Motor neuron (in vitro differentiated cells): ENCODE results near the gene PNKD. TPM values are rescaled to one million over a fixed set of nuclear protein-coding genes. Genes with fewer than 3 reads are reported as not detected.
"Not testable (repeated sequence)": the region's sequence is repeated elsewhere in the genome, so short reads cannot be mapped to it uniquely, and the experiment has no call there.

Experiments used
- ATAC-seq, 8 experiments: fragments of 200-7000 bp; cut with Tn5 transposase; replicated peaks in 6 of 8; 2 replicates each; pipeline ENCODE4 v1.8.0; 2021; ENCODE audit warnings: mild to moderate bottlenecking in 8 of 8, moderate library complexity in 8 of 8
- H3K27ac ChIP-seq, 2 donors: fragments of 250-450 bp; sonication (Bioruptor Pico); 2 replicates each; pipeline ENCODE4 v1.9.0; 2021; ENCODE audit warnings: antibody characterized with exemption in 2 of 2, mild to moderate bottlenecking in 2 of 2, moderate library complexity in 1 of 2
- H3K4me1 ChIP-seq, 2 donors: fragments of 250-450 bp; sonication (Bioruptor Pico); replicated peaks in 1 of 2; 2 replicates each; pipeline ENCODE4 v1.6.1; 2021; ENCODE audit warnings: antibody characterized with exemption in 2 of 2, mild to moderate bottlenecking in 2 of 2, moderate library complexity in 1 of 2
- H3K4me3 ChIP-seq, 5 donors: fragments of 250-450 bp; sonication (Bioruptor Pico); 2 replicates each; pipeline ENCODE4 v1.9.0; 2021; ENCODE audit warnings: antibody characterized with exemption in 5 of 5, mild to moderate bottlenecking in 5 of 5, moderate library complexity in 4 of 5
- WGBS, 10 experiments: fragments of 450-650 bp; shearing (Covaris generic); methylation state at CpG; one replicate each; pipeline ENCODE4 v1.0.0; 2022; 5-methylcytosine and 5-hydroxymethylcytosine counted together
- in situ Hi-C, 9 experiments: fragments of 400-800 bp; cut with MboI; loops; one replicate each; pipeline ENCODE4 v1.15.0; 2021; ENCODE audit warnings: low sequenced_read_pairs in 9 of 9, low pct_unique_long_range_greater_than_20kb in 2 of 9; ENCODE audit not compliant: unreplicated experiment in 9 of 9
- total RNA-seq, 8 experiments: library from RNA; unstranded; fragments of 300-600 nt; gene quantifications; 2 replicates each; pipeline versions ENCODE4 v1.2.3 to v1.2.4, GENCODE V29; 2022

The PNKD gene
- total RNA-seq, 8 experiments from 2014 or later = 41.4 to 122 (median 60.8) TPM

GRCh38 chr2:218270721-218271486, 585 bp downstream of the PNKD start:
- ATAC-seq = peak in 4 of 8 experiments; percentile 0
- peak overlapping the region in 1 of 2 donors; percentile 62 for H3K27ac ChIP-seq
- in situ Hi-C loops = no loop called here
- WGBS, 10 experiments = 0 to 2% (median 0%) methylated on average over 1 to 15 of the region's 23 CpGs; no CpG with 5 or more reads in 1 of the 10 experiments
- peaks cover 10 to 12% of the 10 kb centered on the region in 2 donors for H3K4me1 ChIP-seq
- H3K4me3 ChIP-seq = peak overlapping the region; percentile 57 to 77 (median 63)

DNA sequence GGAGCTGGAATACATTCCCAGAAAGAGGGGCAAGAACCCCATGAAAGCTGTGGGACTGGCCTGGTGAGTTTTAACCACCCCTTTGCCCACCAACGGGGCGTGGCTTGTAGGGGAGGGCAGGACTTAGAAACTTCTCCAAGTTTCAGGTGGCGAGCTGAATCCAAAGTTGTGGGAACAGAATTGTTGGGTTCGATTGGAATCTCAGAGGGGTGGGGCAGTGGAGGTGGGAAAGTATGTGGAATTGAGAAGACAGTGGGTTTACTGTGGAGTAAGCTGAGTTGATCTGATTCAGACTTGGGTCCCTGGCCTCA, 1.1 kb downstream of the PNKD start:
- 76 to 78% methylated on average over 1 to 2 of the region's 4 CpGs; no CpG with 5 or more reads in 8 of the 10 experiments for WGBS, 10 experiments
- peaks cover 10 to 12% of the 10 kb centered on the region in 2 donors for H3K4me1 ChIP-seq
- H3K4me3 ChIP-seq = peak overlapping the region; percentile 57 to 77 (median 63)
- no peak for ATAC-seq
- H3K27ac ChIP-seq = no peak overlapping the region
- in situ Hi-C loops = no loop called here

DNA sequence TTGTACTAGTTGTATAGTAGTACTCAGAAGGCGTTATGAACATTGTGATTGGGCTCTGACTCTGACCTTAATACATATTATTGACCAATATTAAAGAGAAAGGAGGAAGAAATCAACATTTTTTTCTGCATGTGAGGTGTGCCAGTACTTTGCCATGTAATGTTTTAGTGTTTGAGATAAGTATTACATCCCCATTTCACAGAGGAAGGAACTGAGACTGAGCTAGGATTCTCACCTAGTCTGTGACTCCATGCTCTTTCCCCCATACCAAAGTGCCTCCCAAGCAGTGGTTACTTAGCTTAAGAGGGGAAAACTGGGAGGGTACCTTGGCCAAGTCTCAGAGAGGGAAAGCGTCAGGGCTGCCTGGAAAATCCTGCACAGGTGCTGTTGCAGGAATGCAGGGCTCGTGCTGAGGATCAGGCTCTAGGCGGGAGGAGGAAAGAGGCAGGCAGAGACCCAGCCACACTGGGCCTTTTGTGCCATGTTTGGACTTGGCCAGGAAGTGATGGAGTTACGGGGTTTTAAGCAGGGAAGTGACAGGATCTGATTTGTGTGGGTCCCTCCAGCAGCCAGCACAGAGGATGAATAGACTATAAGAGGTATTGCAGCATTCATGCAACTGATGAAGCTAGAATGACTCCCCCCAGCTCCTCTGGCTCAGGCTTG, 1.7 kb downstream of the PNKD start:
- Histone ChIP-seq H3K4me3 (no peak overlapping the region), H3K27ac (no peak overlapping the region), H3K4me1 (peaks cover 10 to 12% of the 10 kb centered on the region in 2 donors)
- in situ Hi-C loops = no loop called here
- no peak for ATAC-seq
- WGBS, 10 experiments = 31 to 100% (median 60%) methylated on average over 1 to 5 of the region's 5 CpGs; no CpG with 5 or more reads in 1 of the 10 experiments

GRCh38 chr2:218272531-218273212, 2.4 kb downstream of the PNKD start:
- ATAC-seq = peak in 3 of 8 experiments; percentile 30 to 48 (median 38)
- in situ Hi-C loops = no loop called here
- Histone ChIP-seq H3K4me3 (peak overlapping the region in 1 of 5 donors; percentile 8), H3K4me1 (peaks cover 10 to 12% of the 10 kb centered on the region in 2 donors), H3K27ac (no peak overlapping the region)
- WGBS, 10 experiments = 0 to 100% methylated on average over 1 of the region's 18 CpGs; no CpG with 5 or more reads in 8 of the 10 experiments

GRCh38 chr2:218273214-218273907, 3.0 kb downstream of the PNKD start:
- H3K4me3 ChIP-seq, in situ Hi-C loops: not testable (repeated sequence)

DNA sequence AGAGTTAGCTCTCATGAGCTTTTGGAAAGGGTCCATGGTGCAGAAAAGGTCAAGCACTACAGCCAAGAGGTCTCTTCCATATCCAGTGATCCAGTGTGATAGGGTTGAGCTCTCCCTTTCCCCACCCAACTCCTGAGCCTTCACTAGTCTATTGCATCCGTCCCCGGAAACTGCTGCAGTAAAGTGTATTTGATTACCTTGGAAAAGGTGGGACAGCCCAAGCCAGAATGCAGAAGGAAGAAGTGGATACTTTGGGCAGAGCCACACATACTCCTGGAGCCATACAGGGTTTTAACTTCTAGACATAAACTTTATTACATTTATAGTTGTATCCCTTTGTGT, 3.6 kb downstream of the PNKD start:
- Histone ChIP-seq H3K4me1 (peaks cover 8 to 11% of the 10 kb centered on the region in 2 donors), H3K4me3 (no peak overlapping the region), H3K27ac (no peak overlapping the region)
- ATAC-seq = no peak
- in situ Hi-C loops = no loop called here
- WGBS, 10 experiments = 100% methylated on average over 2 of the region's 2 CpGs; no CpG with 5 or more reads in 9 of the 10 experiments

More at GRCh38 chr2:218273214-218273907, 3.0 kb downstream of the PNKD start:
- WGBS, 10 experiments = 30 to 100% (median 89%) methylated on average over 1 to 8 of the region's 8 CpGs
- ATAC-seq, H3K27ac ChIP-seq: not testable (repeated sequence)
- H3K4me1 ChIP-seq = peaks cover 10 to 12% of the 10 kb centered on the region in 2 donors

- no peak for ATAC-seq
- Histone ChIP-seq H3K4me1 (peaks cover 5 to 8% of the 10 kb centered on the region in 2 donors), H3K4me3 (no peak overlapping the region), H3K27ac (no peak overlapping the region)
- in situ Hi-C loops = no loop called here
- WGBS, 10 experiments = 80 to 100% (median 92%) methylated on average over 1 to 4 of the region's 4 CpGs; no CpG with 5 or more reads in 6 of the 10 experiments
Observed at GRCh38 chr2:218274586-218274985, 4.3 kb downstream of the PNKD start.

DNA sequence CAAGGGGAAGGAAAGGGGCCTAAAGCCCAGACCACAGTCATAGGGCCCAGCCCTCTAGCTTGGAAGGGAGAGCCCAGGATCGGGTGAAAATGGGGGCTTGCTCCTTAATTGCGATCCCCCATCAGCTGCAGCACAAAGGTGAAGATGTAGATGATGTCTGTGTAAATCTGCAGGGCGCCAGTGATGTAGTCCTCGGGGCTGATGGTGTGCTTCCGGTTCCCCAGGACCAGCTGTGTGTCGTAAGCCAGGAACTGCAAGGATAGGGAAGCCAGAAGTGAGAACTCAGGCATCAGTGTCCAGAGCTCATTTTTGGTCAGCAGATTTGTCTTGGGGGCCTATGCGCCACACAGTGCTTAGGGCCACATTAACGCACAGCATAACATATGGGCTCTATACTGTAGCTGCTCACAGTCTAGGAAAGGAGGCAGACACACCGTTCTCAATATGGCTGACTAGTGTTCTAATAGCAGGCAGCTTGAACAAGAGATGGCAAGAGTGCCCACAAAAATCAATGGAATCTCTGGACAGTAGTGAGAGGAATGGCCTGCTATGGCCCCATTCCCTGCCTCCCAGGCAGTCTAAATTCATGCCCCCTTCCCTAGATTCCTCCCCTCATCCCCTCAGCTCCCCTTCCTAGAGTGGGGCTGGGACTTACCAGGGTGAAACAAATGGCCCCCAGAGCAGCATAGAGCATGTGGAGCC, 5.2 kb downstream of the PNKD start:
- WGBS, 10 experiments = 72 to 100% (median 86%) methylated on average over 1 to 5 of the region's 9 CpGs; no CpG with 5 or more reads in 1 of the 10 experiments
- H3K27ac ChIP-seq = no peak overlapping the region
- in situ Hi-C loops = loop anchor here in 7 of 9 experiments (25.0 kb wide), 2 partner anchors 112 to 412 kb away; partner anchors contain the start of genes CTDSP1 (in 7 of the 7) and SLC11A1 (in 7 of the 7)
- H3K4me1 ChIP-seq = peaks cover 5 to 8% of the 10 kb centered on the region in 2 donors
- no peak for ATAC-seq
- no peak overlapping the region for H3K4me3 ChIP-seq

DNA sequence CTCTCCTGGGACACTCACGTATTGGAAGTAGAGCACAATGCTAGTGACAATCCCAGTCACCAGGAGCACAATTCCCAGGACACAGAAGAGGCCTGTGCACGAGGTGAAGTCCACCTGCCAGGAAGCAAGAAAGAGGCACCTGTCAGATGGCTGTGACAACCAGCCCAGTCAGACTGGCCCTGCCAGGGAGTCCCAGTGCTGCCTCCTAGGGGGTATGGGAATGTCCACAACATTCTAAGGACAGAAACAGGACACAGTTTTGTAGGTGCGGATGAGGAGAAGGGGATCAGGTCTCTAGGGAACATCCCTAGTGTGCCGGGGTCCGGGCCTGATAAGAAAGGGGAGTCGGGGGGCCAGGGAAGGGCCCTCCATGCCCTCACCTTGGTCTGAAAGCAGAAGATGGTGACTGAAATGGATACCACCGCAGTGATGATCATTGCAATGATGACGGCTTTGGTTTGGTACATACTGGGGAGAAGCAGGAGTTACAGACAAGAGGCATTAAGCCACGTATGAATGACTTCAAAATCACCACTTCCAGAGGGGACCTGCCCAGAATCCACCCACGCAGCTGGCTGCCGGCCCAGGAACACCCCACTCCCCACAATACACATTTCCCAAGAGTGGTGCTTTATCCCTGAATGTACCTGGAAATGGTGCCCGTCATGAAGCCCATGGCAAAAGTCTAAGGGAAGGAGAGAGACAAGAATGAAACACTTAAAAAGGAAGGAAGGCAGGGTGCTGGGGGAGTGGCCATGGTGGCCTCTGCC, 6.9 kb downstream of the PNKD start:
- in situ Hi-C loops = loop anchor here in 7 of 9 experiments (25.0 kb wide), 2 partner anchors 110 to 410 kb away; partner anchors contain the start of genes CTDSP1 (in 7 of the 7) and SLC11A1 (in 7 of the 7)
- Histone ChIP-seq H3K27ac (no peak overlapping the region), H3K4me3 (no peak overlapping the region), H3K4me1 (peaks cover 0 to 3% of the 10 kb centered on the region in 2 donors)
- WGBS, 10 experiments = 50 to 96% (median 80%) methylated on average over 2 to 5 of the region's 12 CpGs; no CpG with 5 or more reads in 6 of the 10 experiments
- no peak for ATAC-seq

DNA sequence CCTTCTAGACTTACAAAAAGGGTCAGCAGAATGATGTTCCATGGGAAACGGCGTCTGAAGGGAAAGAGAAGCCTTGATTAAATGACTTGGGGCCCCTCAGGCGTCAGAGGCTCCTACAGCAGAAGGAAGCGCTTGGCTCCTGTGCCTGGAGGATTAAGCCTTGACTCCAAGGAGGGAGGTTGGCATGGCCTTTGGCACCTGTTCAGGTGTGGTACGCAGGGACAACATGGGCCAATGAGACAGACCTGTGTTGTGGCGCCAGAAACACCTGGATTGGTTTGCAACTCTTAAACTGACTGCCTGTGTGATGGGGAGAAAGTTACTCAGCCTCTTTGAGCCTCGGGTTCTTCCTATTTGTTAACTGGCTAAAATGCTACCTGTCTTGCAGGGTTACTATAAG, 7.6 kb downstream of the PNKD start:
- in situ Hi-C loops = loop anchor here in 7 of 9 experiments (25.0 kb wide), 2 partner anchors 109 to 409 kb away; partner anchors contain the start of genes CTDSP1 (in 7 of the 7) and SLC11A1 (in 7 of the 7)
- H3K27ac ChIP-seq = no peak overlapping the region
- no peak overlapping the region for H3K4me3 ChIP-seq
- WGBS, 10 experiments = 71 to 100% (median 90%) methylated on average over 2 to 3 of the region's 7 CpGs; no CpG with 5 or more reads in 6 of the 10 experiments
- H3K4me1 ChIP-seq = no peaks in the 10 kb centered on the region
- ATAC-seq = no peak
